GM19467 (cell line): ENCODE data around the gene PLA2G4E.

Source experiments
- ATAC-seq: cut with Tn5 transposase; IDR thresholded peaks from one replicate; pipeline ENCODE4 v1.9.1; 2021; ENCODE audit warnings: mild to moderate bottlenecking, moderate library complexity; ENCODE audit not compliant: unreplicated experiment

PLA2G4E gene

DNA sequence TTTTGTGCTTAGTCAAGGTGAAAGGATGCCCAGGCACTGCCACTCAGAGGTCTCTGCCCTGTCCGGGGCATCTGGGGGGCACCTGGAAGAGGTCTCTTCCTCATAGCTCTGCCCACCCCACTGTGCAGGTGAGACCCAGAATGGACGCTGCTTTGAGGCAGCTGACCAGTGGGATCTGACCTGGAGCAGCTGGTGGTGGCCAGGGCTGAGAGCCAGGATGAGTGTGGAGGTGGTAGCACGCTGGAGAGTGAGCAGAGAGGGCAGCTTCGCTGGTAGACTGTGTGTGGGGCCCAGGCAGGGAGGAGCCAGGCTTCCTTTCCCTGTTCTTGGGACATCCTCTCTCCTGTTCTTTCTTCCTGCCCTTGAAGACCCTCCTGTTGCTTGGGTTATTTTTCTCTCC is 32.2 kb upstream of the PLA2G4E start:
- ATAC-seq: no peak

DNA sequence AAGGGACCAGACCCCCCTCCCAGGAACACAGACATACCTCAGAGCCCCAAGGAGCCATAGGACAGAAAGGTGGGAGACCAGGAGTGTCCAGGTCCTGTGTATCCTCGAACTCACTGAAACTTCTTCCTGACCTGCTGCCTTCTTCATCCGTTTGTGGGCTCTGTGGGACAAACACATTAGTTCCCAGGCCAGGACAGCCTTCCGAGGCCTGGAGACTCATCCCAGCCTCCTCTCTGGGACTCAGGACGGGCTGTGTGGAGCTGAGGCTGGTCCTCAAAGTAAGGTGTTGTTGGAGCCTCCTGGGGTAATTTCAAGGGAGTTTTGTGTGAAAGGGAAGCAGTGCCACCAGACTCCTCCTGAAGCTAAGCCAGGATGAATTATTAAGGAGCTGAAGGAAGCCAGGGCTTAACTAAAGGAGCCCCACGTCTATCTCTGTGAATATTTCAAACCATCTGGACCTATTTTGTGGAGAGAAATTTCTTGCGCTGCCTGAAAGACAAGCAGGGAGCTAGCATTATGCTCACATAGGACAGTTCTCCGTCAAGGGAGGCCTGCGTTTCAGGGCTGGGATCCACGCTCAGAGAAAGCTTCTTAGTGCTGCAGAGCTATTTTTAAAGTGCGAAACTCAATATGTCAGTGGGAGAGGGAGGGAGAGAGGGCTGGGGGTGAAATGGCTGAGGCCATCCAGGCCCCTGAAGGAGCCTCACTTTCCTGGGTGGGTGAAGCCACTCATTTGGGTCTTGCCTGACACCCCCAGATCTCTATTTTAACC is 29.8 kb upstream of the PLA2G4E start:
- no peak for ATAC-seq

DNA sequence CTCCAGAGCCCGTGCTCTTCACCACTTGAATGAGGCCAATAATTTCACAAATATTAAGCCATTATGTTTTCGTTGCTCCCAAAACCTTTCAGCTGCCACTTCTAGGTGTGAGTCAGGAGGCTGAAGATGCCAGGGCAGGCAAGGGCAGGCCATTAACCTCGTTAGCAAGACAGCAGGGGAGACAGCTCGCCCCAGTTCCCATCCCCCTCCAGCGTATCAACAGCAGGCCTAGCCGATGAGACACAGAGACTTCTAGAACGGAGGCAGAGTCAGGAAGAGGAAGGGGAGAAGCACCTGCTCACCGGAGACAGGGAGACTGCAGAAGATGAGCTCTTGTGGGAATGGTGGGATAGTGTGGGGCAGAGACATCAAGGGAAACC is 28.0 kb upstream of the PLA2G4E start:
- no peak for ATAC-seq

DNA sequence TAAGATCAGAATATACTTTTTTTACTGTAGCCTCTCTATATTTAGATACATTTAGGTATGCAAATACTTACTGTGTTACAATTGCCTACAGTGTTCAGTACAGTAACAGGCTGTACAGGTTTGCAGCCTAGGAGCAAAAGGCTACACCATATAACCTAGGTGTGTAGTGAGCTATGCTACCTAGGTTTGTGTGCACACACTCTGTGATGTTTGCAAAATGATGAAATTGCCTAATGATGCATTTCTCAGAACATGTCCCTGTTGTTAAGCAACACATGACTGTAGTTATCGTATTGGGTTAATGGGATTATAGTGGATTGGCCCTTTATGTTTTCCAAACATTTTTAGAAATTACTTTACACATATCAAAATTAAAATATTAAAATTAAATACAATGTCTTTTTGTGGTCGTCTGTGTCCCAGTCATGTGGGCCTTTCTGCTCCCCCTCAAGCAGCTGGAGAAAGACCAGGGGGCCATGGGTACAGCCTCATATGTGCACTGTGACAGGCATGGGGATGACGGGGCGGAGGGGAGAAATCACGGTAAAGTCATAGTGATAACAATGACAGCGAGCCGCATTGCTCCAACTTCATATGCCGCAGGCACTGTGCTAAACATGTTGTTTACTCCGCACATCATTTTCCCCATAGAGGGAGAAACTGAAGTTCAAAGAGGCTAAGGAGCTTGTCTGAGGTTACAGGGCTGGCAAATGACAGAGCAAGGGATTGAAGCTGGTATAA is 27.4 kb upstream of the PLA2G4E start:
- ATAC-seq: no peak

DNA sequence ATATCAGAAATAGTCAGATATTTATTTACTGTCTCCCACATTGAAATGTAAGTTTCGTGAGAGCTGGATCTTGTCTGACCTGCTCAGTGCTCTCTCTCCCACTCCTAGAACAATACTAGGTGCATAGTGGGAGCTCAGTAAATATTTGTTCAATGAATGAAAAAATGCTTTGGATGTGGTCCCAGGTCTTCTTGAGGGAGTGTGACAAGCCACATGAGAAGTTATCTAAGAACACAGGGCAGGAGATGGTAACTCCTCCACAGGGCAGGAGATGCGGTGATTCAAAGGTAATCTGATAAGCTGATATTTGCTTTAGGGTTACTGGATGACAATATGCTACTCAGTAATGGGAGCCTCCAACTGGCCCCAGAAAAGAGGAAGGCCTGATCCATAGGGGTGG is 25.8 kb upstream of the PLA2G4E start:
- ATAC-seq: no peak

DNA sequence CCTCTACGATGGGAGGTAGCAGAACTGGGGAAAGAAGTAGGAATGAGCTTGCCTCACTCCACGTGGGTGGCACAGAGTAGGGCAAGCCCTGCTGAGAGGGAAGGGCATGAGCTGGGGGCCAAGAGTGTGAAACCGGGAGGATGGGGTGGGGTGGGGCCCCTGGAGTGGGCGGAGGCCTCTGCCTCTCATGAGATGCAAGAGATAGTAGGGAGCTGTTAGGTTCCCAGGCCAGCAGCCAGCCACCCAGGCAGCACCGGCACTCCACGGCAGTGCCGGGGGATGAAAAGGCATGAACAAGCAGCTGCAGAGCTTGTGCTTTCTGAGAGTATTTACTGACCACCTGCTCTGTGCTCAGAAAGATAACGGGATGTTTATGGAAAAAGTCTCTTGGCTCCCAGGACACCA is 24.4 kb upstream of the PLA2G4E start:
- ATAC-seq: no peak

DNA sequence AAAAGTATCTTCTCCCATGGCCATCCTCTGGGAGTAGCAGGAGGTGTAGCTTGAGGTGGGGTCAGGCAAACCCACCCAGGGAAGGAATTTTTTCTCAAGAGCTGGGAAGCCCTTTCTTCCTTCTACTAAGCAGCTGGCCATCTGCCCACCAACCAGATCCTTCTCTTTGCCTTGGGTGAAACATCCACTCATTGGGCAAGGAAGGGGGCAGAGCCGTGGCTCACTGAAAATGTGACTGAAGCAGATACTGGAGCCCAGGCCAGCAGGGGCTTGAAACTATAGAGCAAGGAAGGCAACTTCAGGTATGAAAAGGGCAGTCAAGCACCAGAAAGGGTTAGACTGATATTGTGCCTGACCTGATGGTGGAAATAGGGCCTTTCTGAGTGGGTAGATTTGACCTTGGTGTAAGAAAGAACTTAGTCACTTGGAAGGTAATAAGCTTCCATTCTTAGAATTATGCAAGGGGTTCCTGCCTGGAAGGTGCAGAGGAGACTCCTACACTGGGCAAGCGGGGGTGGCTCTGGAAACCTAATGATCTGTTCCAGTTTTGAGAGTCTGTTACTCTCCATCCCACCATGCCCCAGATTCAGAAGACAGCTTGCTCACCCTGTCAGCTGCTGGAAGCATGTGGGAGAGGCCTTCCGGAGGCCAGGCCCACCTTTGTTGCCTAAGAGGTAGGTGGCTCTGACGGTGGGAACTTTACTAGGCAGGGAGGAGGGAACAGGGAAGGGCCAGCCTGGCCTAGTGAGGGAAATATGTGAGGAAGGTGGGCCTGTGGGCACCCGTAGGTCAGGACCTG is 22.0 kb upstream of the PLA2G4E start:
- ATAC-seq: no peak

DNA sequence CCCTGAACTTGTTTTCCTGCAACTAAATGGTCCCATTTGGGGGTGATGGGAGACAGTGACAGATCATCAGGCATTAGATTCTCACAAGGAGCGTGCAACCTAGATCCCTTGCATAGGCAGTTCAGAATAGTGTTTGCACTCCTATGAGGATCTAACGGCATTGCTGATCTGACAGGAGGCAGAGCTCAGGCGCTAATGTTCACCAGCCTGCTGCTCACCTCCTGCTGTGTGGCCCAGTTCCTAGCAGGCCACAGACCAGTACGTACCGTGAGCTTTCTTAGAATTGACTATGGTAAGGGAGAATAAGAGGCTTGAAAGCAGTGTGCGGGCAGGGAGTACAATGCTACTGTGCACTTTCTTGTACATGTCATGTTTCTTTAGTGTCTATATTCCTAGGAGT is 17.6 kb upstream of the PLA2G4E start:
- ATAC-seq: no peak

DNA sequence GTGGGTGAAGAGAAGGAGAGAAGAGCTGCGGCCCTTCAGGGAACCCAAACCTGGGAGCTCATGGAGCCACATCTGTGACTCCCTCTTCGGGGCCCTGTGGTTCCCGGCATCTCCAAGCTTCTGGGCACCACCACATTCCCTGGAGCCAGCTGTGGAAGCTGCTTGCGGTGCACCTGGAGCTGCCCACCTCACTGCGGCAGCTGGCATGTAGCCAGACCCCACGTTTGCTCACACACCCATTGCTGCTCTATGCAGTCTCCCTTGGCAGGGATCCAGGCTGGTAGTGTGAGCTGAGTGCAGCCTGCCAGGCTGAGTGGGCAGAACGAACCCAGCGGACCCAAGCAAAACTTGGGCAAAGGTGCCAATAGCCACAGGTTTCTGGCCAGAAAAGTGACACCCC is 16.8 kb upstream of the PLA2G4E start:
- no peak for ATAC-seq

DNA sequence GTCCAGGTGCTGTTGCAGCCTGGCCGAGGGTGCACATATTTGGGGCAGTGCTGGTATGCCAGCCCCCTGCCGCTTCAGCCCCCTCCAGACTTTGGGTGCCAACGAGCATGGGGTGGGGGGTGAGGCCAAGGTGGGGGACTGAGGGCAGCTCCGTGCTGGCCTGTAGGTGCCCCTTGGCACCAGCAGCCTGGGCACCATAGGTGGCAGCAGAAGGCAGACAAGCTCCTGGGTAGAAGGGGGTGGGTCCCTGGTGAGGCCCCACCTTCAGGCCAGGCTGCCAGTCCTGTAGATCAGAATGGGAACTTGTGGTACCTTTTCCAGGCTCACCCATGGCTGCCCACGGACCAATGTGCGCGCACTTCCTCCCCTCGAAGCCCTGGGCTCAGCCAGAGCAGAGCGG is 16.1 kb upstream of the PLA2G4E start:
- no peak for ATAC-seq

DNA sequence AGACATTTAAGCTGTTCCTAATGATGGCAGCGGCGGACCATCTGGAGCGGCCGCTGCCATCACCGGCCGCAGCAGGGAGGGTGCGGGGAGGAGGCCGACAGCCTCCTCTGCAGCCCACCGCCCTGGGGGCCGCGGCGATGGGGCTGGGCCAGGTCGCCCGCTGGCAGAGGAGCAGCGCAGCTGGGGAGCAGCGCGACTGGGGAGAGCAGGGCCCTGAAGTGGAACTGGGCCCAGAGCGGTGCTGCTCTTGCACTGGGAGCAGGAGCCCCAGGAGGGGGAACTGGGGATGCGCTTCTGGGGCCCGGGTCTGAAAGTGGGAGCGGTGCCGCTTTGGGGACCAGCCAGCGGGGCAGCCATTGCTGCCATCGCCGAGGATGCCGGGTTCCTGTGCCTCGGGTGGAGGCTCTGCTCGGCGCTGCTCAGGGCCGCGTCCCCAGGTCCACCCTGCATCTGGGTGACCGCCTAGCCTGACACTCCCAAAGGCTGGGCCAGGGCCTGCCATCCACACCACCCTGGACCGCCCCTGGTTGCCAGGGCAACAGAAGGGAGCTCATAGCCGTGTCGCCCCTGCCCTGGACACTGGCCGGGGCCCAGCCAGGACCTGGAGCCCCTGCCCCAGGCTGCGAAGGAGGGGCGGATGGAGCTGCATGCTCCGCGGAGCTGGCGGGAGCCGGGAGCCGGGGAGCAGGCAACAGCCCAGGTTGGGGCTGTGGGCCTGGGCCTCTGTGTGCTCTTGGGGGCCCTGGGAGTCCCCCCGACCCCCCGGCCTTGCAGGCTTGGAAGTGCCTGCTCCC is 15.5 kb upstream of the PLA2G4E start:
- ATAC-seq: no peak

DNA sequence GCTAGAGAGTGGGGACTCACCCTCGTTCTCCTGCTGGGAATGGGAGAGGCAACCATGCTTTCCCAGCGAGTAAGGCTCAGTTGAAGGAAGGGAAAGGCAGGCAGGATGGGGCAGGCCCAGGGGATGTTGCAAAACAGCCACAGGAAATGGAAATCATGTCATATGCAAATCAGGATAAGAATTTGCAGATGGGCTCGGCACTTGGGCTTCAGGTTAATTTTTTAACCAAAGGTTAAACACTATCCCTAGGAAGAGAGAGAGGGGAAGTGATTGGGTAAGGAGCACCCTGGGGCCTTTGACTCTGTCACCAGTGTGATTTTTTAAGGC is 14.6 kb upstream of the PLA2G4E start:
- ATAC-seq: peak; percentile 75

DNA sequence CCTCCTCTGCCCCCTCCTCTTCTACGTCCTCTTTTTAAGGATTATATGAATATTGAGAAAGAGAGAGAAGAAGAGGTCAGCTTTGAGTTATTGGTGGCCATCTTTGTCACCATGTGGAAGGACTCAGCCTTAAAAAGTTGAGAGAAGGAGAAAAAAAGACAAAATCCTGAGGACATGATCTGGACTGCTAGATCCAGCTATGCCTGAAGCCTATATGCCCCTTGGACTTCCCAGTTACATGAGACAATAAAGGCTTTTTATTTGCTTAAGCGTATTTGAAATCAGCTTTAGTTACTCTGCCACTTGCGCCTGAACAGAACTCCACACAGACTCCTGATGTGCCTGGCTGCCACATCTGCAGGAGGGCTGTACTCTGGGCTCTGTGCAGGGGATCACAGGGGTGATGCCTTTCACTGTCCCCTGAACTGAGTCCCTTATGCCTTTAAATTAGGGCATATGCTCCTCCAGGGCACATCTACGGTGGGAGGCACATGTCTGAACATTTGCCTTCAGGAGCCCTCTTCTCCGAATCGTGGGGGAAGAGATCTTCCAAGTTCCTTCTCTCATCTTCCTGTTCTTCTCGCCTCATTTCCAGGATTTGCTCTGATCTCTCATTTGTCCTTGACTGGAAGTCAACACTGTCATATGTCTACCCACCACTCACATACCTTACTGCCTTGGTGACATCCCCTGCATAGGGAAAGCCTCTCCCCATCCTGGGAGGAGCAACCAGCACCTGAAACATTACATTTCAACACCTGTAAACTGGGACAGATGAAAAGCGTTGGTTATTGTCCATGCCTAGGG is 14.0 kb upstream of the PLA2G4E start:
- no peak for ATAC-seq

DNA sequence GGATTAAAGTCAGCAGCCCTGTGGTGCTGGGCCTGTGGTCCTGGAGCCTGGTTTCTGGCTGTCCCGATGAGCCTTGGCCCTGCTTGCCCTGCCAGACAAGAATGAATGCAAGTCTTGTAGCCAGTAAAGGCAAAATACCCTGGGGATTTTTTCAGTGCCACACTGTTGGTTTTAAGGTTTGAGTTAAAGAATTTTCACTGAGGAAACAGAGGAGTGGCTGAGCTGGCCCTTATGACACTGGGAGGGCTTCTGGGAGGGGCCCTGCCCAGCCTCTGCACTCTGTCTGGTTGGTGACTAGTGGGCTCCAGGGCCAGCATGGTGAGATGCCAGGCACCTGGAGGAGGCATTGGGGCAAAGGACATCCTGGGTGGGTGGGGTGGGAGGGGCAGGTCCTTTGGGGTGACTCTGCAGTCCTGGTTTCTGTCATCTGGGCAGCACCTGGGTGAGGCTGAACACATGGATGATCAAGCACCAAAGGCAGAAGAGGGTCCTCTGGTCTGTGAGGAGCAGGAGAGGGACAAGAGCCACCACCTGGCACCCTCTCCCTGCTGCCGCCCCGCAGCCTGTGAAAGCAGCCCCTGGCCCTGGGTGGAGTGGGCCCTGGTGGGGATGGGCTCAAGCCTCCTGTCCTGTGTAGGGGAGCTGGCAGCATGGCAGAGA is 12.5 kb upstream of the PLA2G4E start:
- ATAC-seq: no peak

DNA sequence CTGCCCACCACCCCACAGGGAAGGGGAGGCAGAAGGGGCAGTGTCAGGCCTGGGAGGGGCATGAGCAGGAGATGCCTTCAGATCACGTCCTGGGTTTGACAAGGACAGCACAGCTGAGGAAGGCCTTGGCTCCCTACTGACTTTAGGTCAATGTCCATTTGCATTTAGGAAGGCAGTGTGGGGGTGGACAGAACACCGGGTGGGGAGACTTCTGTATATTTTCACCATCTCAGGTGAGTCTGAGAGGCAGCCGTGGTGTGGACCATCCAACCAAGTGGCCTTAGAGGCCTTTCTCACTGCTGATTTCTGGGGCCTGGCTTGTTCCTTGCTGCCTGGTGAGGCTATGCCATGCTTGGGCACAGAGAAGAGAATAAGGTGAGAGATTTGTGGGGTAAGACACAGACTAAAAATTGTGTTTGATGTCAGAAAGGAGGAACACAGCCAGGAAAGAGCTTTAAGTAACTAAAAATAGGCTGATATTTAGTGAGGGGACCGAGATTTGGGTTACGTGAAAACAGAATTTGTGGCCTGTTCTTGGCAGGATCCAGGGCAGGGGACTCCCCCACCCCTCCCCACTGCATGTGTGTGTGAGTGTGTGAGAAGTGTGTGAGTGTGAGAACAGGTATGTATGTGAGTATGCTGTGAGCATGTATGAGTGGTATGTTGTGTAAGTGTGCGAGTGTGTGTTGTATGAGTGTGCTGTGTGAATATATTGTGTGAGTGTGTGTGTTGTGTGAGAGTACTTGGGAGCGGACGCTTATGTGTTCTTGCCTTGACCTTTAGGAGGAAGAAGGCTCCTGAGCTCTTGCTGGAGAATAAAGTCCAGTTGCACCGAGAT is 11.8 kb upstream of the PLA2G4E start:
- ATAC-seq: no peak

DNA sequence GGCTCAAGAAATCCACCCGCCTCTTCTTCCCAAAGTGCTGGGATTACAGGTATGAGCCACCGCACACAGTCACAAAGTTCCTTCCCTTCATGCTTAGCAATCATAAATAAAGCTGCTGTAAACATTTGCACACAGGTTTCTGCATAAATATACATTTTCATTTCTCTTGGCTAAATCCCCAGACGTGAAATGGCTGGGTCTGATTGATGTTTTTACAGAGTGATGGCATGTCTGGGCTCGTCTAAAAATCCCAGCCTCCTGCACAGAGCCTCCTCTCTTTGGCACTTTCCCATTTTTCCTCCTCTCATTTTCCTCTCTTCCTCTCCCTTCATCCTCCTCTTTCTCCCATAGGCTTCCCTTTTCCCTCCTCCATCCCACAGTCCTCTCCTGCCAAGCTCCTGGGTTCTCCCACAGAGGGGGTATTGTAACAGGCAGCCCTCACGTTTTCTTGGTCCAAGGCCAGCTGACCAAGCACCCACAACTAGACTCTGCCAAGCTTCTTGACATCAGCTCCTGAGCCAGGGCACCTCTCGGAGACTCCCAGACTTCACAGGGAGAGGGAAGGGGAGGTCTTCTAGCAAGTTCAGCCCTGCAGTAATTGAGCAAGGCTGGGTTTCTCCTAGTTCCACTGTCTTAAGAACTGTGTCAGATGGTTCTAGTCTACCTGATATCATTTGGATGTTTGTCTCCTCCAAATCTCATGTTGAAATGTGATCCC is 10.5 kb upstream of the PLA2G4E start:
- no peak for ATAC-seq

DNA sequence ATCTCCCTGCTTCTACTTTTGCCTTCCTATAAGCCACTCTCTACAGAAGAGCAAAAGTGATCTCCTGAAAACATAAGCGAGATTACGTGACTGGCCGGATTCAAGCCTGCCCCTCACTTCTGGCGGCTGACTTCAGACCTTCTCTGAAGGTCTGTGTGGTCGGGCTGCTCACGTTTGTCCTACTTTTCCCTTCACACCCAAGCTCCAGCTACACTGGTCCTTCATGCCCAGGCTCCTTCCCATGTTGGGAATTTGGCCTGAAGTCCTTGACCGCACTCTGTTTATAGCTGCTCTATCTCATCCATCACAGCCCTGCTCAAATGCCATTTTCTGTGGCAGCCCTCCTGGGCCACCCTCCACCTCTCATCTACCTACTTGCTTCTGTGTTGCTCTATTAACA is 6.7 kb upstream of the PLA2G4E start:
- no peak for ATAC-seq

DNA sequence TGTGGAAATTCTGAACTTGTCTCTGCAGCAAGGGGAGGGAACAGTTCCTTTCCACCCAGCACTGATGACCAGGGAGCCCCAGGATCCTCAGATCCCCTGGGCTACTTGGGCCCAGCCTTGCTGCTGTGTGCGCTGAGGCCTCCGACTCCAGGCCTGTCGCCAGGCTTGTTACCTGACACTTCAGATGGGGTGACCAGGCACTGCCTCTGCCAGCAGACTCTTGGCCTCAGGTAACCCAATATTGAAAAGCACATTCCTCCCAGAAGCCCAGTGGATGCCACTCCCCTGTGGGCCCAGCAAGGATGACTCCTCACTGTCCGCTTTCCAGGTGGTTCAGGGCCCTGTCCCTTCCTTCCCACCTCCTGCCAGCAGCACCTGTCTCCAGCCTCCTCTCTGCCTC is 3.5 kb upstream of the PLA2G4E start:
- no peak for ATAC-seq
